GM19025 (cell line): ENCODE measurements around the gene TBC1D16.
"Not testable (repeated sequence)": the region's sequence is repeated elsewhere in the genome, so short reads cannot be mapped to it uniquely, and the experiment has no call there.

ENCODE experiments used
- ATAC-seq: cut with Tn5 transposase; IDR thresholded peaks from one replicate; pipeline ENCODE4 v1.9.1; 2021; ENCODE audit warnings: mild to moderate bottlenecking, low read depth, moderate library complexity; ENCODE audit not compliant: unreplicated experiment

The TBC1D16 gene

DNA sequence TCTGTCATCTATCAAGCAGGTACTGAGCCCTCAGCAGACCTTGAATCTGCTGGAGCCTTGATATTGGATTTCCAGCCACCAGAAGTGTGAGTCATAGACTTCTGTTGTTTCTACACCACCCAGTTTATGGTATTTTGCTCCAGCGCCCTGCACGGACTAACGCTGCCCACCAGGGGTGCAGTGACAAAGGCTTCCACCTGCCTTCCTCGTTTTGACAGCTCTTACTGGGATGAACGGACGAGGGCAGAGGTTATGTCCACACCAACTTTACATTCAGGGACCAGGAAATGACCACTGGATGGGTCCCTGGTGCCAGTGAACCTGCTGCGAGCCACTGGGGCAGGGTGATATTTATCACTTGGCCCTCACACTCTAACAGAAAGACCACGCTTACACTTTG is 129.8 kb downstream of the TBC1D16 start:
- no peak for ATAC-seq

DNA sequence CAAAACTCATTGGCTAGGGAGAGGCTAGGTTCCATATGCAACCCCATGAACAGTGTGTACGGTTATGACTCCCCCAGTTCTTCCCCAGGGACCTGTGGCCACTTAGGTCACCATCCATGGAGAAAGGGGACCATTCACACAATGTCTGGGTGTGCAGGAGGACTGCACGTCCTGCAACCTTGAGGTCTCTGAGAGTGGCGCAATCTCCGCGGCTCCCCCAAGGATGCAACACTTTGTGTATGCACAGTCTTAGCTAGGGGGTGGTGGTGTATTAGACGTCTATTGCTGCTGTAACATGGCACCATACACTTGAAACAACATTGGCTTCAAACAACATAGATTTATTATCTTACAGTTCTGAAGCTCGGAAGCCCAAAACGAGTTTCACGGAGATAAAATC is 130.8 kb downstream of the TBC1D16 start:
- no peak for ATAC-seq

DNA sequence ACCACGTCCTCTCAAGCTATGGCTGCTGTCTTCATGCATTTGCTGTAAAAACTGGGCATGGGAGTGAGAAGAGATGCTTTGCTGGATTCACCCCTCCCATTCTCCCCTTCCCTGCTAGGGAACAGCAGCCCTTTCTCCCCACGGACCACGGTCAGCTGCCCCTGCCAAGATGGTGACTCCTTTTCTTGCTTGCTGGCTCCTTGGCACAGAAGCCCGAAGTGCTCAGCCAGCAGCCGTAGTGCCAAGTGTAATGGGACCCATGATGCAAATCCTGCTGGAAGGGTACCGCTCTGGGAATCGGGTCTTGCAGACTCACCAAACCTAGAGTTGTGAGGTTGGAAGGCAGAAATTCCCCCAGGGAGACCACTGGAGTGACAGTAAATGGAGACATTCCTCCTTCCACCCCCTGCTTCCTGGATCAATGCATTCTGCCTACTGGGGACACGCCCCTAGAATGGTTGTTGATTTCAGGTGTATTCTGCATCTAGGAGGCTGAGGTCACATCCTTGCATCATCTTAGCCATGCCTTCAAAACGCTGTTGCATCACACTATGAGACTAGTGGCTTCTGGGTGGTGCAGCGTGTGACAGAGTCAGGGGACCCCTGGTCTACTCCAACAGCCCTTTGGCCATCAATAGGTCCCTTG is 133.4 kb downstream of the TBC1D16 start:
- ATAC-seq, result no peak

DNA sequence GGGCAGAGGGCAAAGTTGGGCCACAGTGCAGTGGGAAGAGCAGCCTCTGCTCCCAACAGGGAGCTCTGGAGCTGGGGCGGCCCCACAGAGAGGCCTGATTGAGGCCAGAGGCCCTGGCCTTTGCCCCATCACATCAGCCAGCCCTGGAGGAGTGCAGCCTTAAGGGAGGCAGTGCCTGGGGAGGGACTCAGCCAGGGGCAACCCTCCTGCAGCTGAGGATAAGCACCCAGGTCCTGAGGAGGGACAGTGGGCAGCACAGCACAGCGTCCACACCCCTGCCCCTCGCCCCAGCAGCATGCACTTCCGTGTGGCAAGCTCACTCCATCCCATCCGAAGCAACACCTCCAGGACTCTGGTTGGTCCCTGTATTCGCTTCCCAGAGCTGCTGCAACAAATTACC is 134.5 kb downstream of the TBC1D16 start:
- no peak for ATAC-seq

DNA sequence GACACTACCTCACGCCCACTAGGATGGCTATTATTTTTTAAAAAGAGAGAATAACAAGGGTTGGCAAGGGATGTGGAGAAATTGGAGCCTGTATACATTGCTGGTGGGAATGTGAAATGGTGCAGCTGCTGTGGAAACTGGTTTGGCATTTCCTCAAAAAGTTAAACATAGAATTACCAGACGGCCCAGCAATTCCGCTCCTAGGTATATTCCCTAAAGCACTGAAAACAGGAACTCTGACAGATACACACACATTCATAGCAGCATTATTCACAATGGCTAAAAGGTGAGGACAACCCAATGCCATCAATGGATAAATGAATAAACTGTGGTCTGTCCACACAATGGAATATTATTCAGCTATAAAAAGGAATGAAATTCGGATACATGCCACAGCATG is 136.1 kb downstream of the TBC1D16 start:
- ATAC-seq, result no peak

DNA sequence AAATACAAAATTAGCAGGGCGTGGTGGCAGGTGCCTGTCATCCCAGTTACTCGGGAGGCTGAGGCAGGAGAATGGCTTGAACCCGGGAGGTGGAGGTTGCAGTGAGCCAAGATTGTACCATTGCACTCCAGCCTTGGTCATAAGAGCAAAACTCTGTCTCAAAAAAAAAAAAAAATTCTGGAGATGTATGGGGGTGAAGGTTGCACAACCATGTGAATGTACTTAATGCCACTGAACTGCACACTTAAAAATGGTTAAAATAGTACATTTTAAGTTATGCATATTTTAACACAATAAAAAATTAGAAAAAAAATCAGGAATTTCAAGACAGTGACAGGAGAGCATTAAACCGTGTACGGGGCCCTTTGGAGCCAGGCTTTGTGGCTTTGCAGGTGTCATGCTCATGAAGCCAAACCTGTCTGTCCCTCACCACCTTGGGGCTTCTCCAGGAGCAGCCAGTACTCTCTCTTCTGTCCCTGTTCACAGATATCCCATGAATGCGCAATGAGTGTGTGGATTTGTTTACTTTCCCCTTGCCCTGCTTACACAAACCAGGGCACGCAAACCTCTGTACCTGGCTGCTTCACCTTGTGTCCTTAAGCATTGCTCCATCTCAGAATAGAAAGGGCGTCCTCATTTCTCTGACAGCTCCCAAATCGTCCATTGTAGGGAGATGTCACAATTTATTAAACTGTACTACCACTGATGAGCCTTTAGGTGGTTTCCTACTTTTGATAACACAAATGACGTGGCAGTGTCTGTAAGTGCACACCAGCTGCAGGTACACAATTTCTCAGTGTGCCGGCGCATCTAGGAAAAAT is 138.2 kb downstream of the TBC1D16 start:
- no peak for ATAC-seq

DNA sequence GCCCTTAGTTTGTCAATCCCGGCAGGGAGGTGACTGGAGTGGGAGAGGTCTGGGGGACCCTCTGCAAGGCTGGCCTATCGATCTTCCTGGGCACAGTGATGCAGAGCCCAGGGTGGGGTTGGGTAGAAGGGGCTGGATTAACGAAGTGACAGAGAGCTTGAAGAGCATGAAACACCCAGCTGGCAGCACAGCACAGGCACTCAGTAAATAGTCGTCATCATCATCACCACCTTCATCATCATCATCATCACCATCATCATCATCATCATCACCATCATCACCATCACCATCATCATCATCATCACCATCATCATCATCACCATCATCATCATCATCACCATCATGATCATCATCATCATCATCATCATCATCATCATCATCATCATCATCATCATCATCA is 142.2 kb downstream of the TBC1D16 start:
- not testable (repeated sequence) for ATAC-seq

DNA sequence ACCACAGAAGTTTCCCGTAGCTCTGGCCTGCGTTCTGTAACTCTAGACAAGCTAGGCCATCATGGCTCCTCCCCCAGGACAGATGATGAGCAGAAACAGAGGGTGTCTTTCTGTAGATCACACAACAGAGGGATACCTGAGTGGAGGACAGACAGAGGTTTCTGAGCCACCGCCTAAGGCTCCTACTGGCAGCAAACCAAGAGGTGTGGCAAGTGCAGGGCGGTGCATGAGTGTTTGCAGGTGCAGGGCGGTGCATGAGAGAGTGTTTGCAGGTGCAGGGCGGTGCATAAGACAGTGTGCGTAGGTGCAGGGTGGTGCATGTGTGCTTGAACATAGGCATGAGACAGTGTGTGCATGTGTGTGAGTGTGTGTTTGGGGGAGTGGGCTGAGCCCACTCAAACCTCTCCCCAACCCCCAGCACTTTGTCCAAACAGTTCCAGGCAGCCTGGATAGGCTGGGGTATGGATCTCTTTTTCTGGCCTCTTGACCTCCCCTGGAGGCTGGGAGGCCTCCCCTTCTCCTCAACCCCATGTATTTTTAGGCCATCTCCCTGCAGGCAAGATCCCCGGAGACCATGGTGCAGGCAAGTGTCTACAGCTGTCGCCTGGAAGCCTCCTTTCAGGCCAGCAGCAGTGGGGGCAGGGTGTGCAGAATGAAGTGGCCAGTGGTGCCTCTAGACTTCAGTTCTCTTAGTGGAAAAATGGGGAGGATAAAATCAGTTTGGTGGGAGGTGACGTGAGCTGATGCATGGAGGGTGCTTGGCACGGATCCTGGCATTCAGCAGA is 143.0 kb downstream of the TBC1D16 start:
- no peak for ATAC-seq

DNA sequence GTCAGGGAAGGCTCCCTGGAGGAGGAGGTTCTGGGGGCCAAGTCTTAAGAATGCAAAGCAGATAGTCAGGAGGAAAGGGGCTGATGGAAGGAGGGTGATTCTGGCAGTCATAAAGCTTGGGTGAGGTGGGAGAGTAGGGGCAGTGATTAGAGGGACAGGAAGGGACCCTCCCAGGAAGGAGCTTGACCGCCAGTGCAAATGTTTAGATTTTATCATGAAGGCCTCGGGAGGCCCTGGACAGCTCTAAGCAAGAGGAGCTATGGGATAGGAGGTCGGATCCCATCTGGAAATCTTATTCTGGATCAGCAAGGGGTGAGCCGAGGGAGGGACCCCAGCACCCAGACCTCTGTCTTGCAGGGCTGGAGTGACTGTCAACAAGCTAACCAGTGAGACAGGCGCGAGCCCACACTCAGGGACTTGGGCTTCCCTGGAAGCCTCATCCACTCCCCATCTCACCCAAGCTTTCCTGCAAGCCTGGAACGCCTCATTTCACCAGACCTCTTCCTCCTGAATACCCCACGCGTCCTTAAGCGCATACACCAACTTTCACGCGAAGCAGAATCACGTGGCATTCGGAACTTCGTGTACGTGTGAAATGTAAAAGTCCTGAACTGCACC is 144.4 kb downstream of the TBC1D16 start:
- no peak for ATAC-seq

DNA sequence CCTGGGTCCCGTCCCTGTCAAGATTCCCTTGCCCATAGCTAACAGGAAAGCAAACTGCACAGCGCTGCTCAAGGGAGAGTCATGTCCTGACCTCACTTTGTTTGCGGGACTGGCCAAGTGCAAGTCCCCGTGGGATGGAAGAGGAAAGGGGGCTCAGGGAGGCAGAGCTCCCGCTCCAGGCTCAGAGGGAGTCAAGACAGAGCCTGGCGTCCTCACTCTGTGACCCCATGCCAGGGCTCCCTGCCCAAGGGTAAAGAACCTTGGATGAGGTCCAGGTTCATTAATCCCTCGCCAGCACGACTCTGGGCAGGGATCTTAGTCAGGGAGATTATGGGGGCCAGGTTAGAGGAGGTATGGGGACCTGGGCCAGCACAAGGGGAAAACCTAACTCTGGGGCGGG is 145.0 kb downstream of the TBC1D16 start:
- no peak for ATAC-seq

DNA sequence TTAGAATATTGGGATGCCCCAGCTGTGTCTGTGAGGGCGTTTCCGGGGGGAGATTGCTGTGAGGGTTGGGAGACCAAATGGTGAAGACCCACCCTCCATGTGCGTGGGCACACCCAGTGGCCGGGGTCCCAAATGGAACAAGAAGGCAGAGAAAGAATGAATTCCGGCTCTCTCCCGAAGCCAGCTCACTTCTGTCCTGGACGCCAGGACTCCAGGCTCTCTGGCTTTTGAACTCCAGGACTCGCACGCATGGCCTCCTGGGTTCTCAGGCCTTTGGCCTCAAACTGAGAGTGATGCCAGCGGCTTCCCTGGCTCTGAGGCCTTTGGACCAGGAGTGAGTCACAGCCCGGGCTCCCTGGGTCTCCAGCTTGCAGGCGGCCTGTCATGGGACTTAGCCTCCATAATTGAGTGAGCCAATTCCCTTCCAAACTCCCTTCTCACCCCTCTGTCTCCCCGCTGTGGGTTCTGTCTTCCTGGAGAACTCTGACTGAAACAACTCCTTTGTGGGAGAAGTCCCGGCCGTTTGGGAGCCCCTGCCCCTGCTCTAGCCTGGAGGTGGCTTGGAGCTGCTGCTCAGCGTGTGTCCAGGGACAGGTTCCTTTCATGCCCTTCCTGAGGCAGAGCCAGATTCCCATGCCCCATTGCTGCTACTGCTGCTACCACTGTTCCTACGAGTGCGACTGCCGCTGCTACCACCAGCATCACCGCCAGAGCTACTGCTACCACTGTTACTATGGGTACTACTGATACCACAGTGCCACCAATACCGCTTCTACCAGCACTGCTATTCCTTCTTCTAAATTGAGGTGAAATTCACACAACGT is 146.6 kb downstream of the TBC1D16 start:
- ATAC-seq, result no peak

DNA sequence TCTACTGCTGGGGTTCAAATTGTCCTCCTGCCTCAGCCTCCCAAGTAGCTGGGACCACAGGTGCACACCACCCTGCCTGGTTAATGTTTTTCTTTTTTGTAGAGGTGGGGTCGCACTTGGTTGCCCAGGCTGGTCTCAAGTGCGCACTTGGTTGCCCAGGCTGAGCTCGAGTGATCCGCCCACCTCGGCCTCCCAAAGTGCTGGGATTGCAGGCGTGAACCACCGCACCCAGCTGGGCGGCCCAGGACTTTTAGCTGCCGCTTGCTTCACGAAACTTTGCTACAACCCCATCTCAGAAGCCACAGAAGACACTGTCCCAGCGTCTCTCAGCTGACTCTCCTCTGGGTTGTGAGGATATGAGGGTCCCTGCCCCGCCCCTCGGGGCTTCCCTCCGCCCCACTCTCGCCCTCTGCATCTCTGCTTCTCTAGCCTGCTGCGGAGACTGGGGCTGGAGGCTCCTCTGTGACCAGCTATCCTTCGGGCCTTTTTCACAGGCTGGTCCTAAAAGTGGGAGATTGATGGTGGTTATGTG is 147.6 kb downstream of the TBC1D16 start:
- ATAC-seq, result no peak

DNA sequence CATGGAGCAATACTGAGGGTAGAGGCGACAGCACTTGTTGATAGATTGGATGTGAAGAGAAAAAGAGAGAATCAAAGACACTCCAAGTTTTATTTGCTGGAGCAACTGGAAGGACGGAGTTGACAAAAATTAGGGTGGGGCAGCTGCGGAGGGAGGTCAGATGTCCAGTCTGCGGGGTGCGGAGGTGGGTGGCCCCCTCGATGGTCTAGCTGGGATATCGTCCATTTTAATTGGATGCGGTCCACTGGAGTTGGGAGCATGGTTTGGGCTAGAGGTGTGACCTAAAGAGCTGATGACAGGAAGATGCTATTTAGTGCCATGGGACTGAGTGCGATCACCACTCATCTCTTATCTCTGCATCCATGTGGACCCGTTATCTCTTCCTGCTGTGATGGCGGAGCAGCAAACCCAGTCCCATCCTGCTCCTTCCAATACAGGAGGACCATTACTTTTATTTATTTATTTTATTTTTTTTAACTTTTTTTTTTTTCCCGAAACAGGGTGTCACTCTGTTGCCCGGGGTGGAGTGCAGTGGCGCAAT is 148.2 kb downstream of the TBC1D16 start:
- ATAC-seq, result no peak

DNA sequence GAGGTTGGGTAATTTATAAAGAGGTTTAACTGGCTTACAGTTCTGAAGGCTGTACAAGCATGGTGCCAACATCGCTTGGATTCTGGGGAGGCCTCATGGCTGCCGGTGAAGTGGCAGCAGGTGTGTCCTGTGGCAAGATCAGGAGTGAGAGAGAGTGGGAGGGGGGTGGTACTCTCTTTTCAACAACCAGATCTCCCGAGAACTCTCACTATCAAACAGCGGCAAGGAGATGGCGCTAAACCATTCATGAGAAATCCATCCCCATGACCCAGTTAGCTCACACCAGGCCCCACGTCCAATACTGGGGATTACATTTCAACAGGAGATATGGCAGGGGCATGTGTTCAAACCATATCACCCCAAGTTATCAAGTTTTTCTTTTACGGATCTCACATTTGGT is 152.5 kb downstream of the TBC1D16 start:
- ATAC-seq, result no peak
